Measurements from ENCODE around the gene ARHGAP26. TPM values are rescaled to one million over a fixed set of nuclear protein-coding genes. Genes with fewer than 3 reads are reported as not detected.

Gene ARHGAP26
- polyA plus RNA-seq, 1 donor (not counting 4 experiments of a cell fraction or from before 2014, with no cell fraction given) = 3.9 TPM

GRCh38 chr5:143196601-143197259 lies 426.6 kb downstream of the ARHGAP26 start:
- no peak overlapping the region for H3K27ac ChIP-seq (ENCODE audit: control insufficient read depth, insufficient read depth, low read length)
- no peak overlapping the region for H3K4me3 ChIP-seq (ENCODE audit: control insufficient read depth in 2 of 3, extremely low read depth in 1 of 3, insufficient read depth in 2 of 3, low read depth in 1 of 3, low read length in 3 of 3)
- H3K4me1 ChIP-seq (ENCODE audit: control insufficient read depth, extremely low read depth, insufficient read depth, low read length) = peaks cover 44% of the 10 kb centered on the region

DNA sequence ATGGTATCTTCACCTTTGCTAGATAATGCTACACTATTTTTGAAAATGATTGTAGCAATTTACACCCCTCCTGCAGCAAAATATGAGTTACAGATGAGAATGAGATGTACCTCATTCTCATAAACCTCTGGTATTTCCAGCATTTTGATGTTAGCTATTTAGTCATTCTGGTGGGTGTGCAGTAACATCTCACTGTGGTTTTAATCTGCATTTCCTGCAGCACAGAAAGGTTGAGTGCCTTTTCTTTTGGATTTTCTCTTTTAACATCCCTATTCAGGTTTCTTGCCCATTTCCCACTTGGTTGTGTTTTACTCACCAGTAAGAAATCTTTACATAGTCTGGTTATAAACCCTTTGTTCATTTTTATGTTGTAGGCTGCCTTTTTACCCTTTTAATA lies 427.1 kb downstream of the ARHGAP26 start:
- Histone ChIP-seq H4K20me1 (ENCODE audit: control insufficient read depth, extremely low read depth, insufficient read depth, low read length) (no peaks in the 10 kb centered on the region), H3K4me1 (ENCODE audit: control insufficient read depth, extremely low read depth, insufficient read depth, low read length) (peaks cover 44% of the 10 kb centered on the region), H3K4me3 (ENCODE audit: control insufficient read depth in 2 of 3, extremely low read depth in 1 of 3, insufficient read depth in 2 of 3, low read depth in 1 of 3, low read length in 3 of 3) (no peak overlapping the region), H3K9ac (ENCODE audit: control insufficient read depth, extremely low read depth, insufficient read depth, low read length) (no peak overlapping the region), H3K27me3 (ENCODE audit: control insufficient read depth, extremely low read depth, insufficient read depth, low read length) (no peaks in the 10 kb centered on the region), H3K9me1 (ENCODE audit: control insufficient read depth, extremely low read depth, insufficient read depth, low read length) (no peaks in the 10 kb centered on the region), H3K4me2 (ENCODE audit: control insufficient read depth, extremely low read depth, insufficient read depth, low read depth, low read length) (no peak overlapping the region), H3K27ac (ENCODE audit: control insufficient read depth, insufficient read depth, low read length) (no peak overlapping the region), H3K36me3 (ENCODE audit: control insufficient read depth in 2 of 2, extremely low read depth in 1 of 2, insufficient read depth in 2 of 2, low read length in 2 of 2) (no peaks in the 10 kb centered on the region), H3K79me2 (ENCODE audit: control insufficient read depth, insufficient read depth, low read length) (no peaks in the 10 kb centered on the region), H2AFZ (ENCODE audit: control insufficient read depth, low read length) (no peak overlapping the region), H3K9me3 (ENCODE audit: control insufficient read depth, low read depth, low read length) (no peaks in the 10 kb centered on the region)
- DNase-seq (ENCODE audit: low read depth, low spot score) = no peak
- no peak for FAIRE-seq
- TF ChIP-seq, protein P1, sequence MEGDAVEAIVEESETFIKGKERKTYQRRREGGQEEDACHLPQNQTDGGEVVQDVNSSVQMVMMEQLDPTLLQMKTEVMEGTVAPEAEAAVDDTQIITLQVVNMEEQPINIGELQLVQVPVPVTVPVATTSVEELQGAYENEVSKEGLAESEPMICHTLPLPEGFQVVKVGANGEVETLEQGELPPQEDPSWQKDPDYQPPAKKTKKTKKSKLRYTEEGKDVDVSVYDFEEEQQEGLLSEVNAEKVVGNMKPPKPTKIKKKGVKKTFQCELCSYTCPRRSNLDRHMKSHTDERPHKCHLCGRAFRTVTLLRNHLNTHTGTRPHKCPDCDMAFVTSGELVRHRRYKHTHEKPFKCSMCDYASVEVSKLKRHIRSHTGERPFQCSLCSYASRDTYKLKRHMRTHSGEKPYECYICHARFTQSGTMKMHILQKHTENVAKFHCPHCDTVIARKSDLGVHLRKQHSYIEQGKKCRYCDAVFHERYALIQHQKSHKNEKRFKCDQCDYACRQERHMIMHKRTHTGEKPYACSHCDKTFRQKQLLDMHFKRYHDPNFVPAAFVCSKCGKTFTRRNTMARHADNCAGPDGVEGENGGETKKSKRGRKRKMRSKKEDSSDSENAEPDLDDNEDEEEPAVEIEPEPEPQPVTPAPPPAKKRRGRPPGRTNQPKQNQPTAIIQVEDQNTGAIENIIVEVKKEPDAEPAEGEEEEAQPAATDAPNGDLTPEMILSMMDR (optimal IDR thresholded peaks at IDR 0.05 in 1 of 3, IDR thresholded peaks at IDR 0.05 in 1 of 3, conservative IDR thresholded peaks at IDR 0.05 in 1 of 3; ENCODE audit: extremely low read depth in 1 of 3, insufficient read depth in 2 of 3, low read length in 3 of 3) = no peak
- no peak for TF ChIP-seq EZH2 (IDR thresholded peaks at IDR 0.05; ENCODE audit: low read length)
- dilution Hi-C loops (cut with MboI; ENCODE audit: extremely low pct_ligation_motif_present, low sequenced_read_pairs) = no loop called here

More at GRCh38 chr5:143196601-143197259, 426.6 kb downstream of the ARHGAP26 start:
- no peak for DNase-seq (ENCODE audit: low read depth, low spot score)
- H3K9me3 ChIP-seq (ENCODE audit: control insufficient read depth, low read depth, low read length) = no peaks in the 10 kb centered on the region
- no peaks in the 10 kb centered on the region for H4K20me1 ChIP-seq (ENCODE audit: control insufficient read depth, extremely low read depth, insufficient read depth, low read length)
- no peak overlapping the region for H3K9ac ChIP-seq (ENCODE audit: control insufficient read depth, extremely low read depth, insufficient read depth, low read length)
- no peaks in the 10 kb centered on the region for H3K79me2 ChIP-seq (ENCODE audit: control insufficient read depth, insufficient read depth, low read length)
- no peak for TF ChIP-seq EZH2 (IDR thresholded peaks at IDR 0.05; ENCODE audit: low read length)
- TF ChIP-seq, protein P1 (optimal IDR thresholded peaks at IDR 0.05 in 1 of 3, IDR thresholded peaks at IDR 0.05 in 1 of 3, conservative IDR thresholded peaks at IDR 0.05 in 1 of 3; ENCODE audit: extremely low read depth in 1 of 3, insufficient read depth in 2 of 3, low read length in 3 of 3) = peak in 1 of 3 experiments; percentile 14
- no peak for FAIRE-seq
- H3K9me1 ChIP-seq (ENCODE audit: control insufficient read depth, extremely low read depth, insufficient read depth, low read length) = no peaks in the 10 kb centered on the region
- no peaks in the 10 kb centered on the region for H3K36me3 ChIP-seq (ENCODE audit: control insufficient read depth in 2 of 2, extremely low read depth in 1 of 2, insufficient read depth in 2 of 2, low read length in 2 of 2)
- dilution Hi-C loops (cut with MboI; ENCODE audit: extremely low pct_ligation_motif_present, low sequenced_read_pairs) = no loop called here
- H2AFZ ChIP-seq (ENCODE audit: control insufficient read depth, low read length) = no peak overlapping the region
- no peaks in the 10 kb centered on the region for H3K27me3 ChIP-seq (ENCODE audit: control insufficient read depth, extremely low read depth, insufficient read depth, low read length)
- no peak overlapping the region for H3K4me2 ChIP-seq (ENCODE audit: control insufficient read depth, extremely low read depth, insufficient read depth, low read depth, low read length)

Data from keratinocyte (primary cell).